ENCODE results near the gene SOCS3.

SOCS3 gene

GRCh38 chr17:78306913-78307312, 53.0 kb downstream of the SOCS3 start:
- H2AFZ ChIP-seq (ENCODE audit: low read length) = no peak overlapping the region
- no peaks in the 10 kb centered on the region for H3K9me2 ChIP-seq (ENCODE audit: low read depth, low read length)
- H3K27me3 ChIP-seq (ENCODE audit: insufficient read depth, low read length) = peaks cover 19% of the 10 kb centered on the region; the same call in 1 of the 2 replicates
- H3K9ac ChIP-seq (ENCODE audit: low read length) = no peak overlapping the region
- H3K79me2 ChIP-seq (ENCODE audit: insufficient read depth, low read length) = no peaks in the 10 kb centered on the region
- H3K36me3 ChIP-seq (ENCODE audit: insufficient read depth, low read length) = no peaks in the 10 kb centered on the region; the same call in 1 of the 2 replicates
- H3K9me3 ChIP-seq (ENCODE audit: low read length) = 0 out of 2 replicates have a peak, but pooled peaks cover 4% of the 10 kb centered on the region
- no peak overlapping the region for H3K4me2 ChIP-seq (ENCODE audit: low read length)
- no peak for TF ChIP-seq EZH2 (IDR thresholded peaks at IDR 0.05; ENCODE audit: borderline replicate concordance, low read length)
- TF ChIP-seq, protein P1, sequence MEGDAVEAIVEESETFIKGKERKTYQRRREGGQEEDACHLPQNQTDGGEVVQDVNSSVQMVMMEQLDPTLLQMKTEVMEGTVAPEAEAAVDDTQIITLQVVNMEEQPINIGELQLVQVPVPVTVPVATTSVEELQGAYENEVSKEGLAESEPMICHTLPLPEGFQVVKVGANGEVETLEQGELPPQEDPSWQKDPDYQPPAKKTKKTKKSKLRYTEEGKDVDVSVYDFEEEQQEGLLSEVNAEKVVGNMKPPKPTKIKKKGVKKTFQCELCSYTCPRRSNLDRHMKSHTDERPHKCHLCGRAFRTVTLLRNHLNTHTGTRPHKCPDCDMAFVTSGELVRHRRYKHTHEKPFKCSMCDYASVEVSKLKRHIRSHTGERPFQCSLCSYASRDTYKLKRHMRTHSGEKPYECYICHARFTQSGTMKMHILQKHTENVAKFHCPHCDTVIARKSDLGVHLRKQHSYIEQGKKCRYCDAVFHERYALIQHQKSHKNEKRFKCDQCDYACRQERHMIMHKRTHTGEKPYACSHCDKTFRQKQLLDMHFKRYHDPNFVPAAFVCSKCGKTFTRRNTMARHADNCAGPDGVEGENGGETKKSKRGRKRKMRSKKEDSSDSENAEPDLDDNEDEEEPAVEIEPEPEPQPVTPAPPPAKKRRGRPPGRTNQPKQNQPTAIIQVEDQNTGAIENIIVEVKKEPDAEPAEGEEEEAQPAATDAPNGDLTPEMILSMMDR (IDR thresholded peaks at IDR 0.05; ENCODE audit: low read length) = no peak
- no peaks in the 10 kb centered on the region for H3F3A ChIP-seq (ENCODE audit: insufficient read depth, low read length)
- H3K4me3 ChIP-seq (ENCODE audit: low read depth, low read length, poor library complexity, severe bottlenecking) = no peak overlapping the region
- H4K20me1 ChIP-seq (ENCODE audit: insufficient read depth, low read length) = no peaks in the 10 kb centered on the region
- H3K27ac ChIP-seq (ENCODE audit: low read depth, low read length, poor library complexity, severe bottlenecking) = no peak overlapping the region
- no peaks in the 10 kb centered on the region for H3K4me1 ChIP-seq (ENCODE audit: insufficient read depth, low read length, severe bottlenecking)
